NT2/D1 (cell line): ENCODE measurements around the gene OSGIN1.
A peak's percentile ranks its signal among the peaks of the same experiment; 100 is the strongest.
"Not testable (repeated sequence)": the region's sequence is repeated elsewhere in the genome, so short reads cannot be mapped to it uniquely, and the experiment has no call there.

ENCODE experiments used
- DNase-seq: peaks from one replicate; pipeline ENCODE4 v3.0.0-alpha.2; 2011; ENCODE audit warnings: low read depth, low spot score
- H3K27me3 ChIP-seq: 2 replicates; pipeline ENCODE4 v1.6.0; 2011; ENCODE audit warnings: mild to moderate bottlenecking; ENCODE audit not compliant: insufficient read length, insufficient read depth
- H3K36me3 ChIP-seq: 2 replicates; pipeline ENCODE4 v1.6.1; 2011; ENCODE audit warnings: mild to moderate bottlenecking, low read length, mixed read lengths; ENCODE audit not compliant: insufficient read depth, insufficient read length
- H3K4me1 ChIP-seq: 2 replicates; pipeline ENCODE4 v1.5.1; 2011; ENCODE audit not compliant: insufficient read depth, insufficient read length
- H3K4me3 ChIP-seq: 2 replicates; pipeline ENCODE4 v1.5.1; 2011; ENCODE audit warnings: low read depth; ENCODE audit not compliant: insufficient read length
- H3K9ac ChIP-seq: 2 replicates; pipeline ENCODE4 v1.6.0; 2011; ENCODE audit warnings: low read depth; ENCODE audit not compliant: insufficient read length
- H3K9me3 ChIP-seq: 2 replicates; pipeline ENCODE4 v1.5.1; 2011; ENCODE audit warnings: mild to moderate bottlenecking, low read length; ENCODE audit not compliant: insufficient read depth
- SUZ12 ChIP-seq: IDR thresholded peaks from 2 replicates; pipeline ENCODE4 v1.6.1; 2011; ENCODE audit not compliant: insufficient read length, insufficient read depth; ENCODE audit errors: extremely low read depth
- YY1 ChIP-seq: IDR thresholded peaks from 2 replicates; pipeline ENCODE4 v1.6.1; 2011; ENCODE audit not compliant: insufficient read length, insufficient read depth
- ZNF274 ChIP-seq: IDR thresholded peaks from 2 replicates; pipeline ENCODE4 v1.6.1; 2011; ENCODE audit warnings: mild to moderate bottlenecking, low read depth, low read length

OSGIN1 gene

DNA sequence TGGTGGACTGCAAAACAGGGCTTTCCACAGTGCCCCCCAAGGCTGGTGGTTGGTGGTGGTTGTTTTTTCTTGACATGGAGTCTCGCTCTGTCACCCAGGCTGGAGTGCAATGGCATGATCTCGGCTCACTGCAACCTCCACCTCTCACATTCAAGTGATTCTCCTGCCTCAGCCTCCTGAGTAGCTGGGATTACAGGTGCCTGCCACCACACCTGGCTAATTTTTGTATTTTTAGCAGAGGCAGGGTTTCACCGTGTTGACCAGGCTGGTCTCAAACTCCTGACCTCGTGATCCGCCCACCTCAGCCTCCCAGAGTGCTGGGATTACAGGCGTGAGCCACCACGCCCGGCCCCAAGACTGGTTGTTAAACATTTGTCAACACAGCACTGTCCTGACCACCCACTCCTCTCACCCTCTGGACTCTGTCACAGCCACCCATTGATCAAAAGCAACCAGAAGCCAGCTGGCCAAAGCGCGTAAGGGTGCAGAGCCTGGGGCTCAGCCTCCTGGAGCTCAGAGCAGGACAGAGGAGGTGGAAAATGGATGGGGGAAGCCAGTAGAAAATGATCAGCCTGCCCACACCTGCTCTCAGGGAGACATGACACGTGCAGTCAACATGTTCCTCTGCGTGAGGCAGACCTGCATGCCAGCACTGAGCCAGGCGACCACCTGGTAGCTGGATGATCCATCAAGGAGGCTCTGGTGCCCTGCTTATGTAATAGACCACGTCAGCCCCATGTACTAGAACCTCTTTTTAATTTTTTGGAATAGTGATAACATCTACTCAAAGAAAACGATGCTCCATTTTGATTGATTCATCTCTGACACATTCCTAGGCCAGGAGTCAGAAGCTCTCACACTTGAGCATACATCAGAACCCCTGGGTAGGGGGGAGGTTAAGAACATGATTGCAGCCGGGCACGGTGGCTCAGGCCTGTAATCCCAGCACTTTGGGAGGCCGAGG is 14.8 kb upstream of the OSGIN1 start:
- Histone ChIP-seq H3K9ac (no peak overlapping the region), H3K4me3 (no peak overlapping the region), H3K27me3 (no peaks in the 10 kb centered on the region), H3K9me3 (no peaks in the 10 kb centered on the region), H3K4me1 (peaks cover 12% of the 10 kb centered on the region), H3K36me3 (no peaks in the 10 kb centered on the region)
- TF ChIP-seq ZNF274, result no peak
- TF ChIP-seq SUZ12, result no peak
- TF ChIP-seq YY1, result no peak
- no peak for DNase-seq

DNA sequence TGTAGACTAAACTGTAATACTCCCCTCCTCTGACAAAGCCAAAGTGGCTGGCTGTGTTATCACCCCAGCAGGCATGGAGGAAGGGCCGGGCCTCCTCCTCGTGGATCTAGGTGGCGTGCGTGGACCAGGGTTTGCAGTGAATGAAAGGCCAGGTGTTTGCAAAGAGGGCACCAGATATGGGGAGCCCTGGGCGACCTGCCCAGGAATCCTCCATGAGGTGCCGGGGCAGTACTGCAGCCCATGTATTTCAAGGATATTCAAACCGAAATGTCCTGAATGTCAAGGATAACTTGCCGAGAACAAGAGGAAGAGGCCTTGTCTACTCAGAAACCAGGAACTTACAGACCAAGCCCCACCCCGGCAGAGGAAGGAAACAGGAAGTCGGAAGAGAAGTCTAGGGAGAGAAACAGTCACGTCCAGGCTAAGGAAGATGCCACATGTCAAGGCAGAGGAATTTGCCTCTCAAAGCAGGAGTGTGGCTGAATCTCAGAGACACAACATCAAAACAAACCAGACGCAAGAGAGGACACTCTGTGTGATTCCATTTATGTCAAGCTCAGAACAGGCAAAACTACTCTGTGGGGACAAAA is 13.7 kb upstream of the OSGIN1 start:
- Histone ChIP-seq H3K36me3 (no peaks in the 10 kb centered on the region), H3K27me3 (no peaks in the 10 kb centered on the region), H3K4me1 (peaks cover 18% of the 10 kb centered on the region), H3K9ac (no peak overlapping the region), H3K9me3 (no peaks in the 10 kb centered on the region), H3K4me3 (no peak overlapping the region)
- TF ChIP-seq ZNF274 (no peak), YY1 (no peak), SUZ12 (no peak)
- DNase-seq, result no peak

DNA sequence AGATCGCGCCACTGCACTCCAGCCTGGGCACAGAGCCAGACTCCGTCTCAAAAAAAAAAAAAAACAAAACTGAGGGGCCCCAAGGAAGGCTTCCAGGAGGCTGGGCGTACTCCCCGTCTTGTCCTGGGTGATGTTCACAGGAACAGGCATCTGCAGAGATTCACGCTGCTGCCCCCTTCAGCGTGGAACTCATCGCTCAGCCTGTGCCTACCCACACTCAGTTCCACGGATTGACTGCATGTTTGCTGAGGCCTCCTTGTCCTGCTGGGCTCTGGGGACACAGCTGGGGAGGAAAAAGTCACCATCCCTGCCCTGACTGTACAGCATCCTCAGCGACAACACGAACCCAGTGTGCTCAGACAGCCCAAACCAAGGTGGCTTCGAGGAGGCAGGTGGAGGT is 12.9 kb upstream of the OSGIN1 start:
- peaks cover 18% of the 10 kb centered on the region for H3K4me1 ChIP-seq
- H3K27me3 ChIP-seq, result no peaks in the 10 kb centered on the region
- H3K36me3 ChIP-seq, result no peaks in the 10 kb centered on the region
- no peak overlapping the region for H3K9ac ChIP-seq
- TF ChIP-seq ZNF274, result no peak
- no peak for TF ChIP-seq YY1
- TF ChIP-seq SUZ12, result no peak
- H3K9me3 ChIP-seq, result no peaks in the 10 kb centered on the region
- no peak overlapping the region for H3K4me3 ChIP-seq
- no peak for DNase-seq

DNA sequence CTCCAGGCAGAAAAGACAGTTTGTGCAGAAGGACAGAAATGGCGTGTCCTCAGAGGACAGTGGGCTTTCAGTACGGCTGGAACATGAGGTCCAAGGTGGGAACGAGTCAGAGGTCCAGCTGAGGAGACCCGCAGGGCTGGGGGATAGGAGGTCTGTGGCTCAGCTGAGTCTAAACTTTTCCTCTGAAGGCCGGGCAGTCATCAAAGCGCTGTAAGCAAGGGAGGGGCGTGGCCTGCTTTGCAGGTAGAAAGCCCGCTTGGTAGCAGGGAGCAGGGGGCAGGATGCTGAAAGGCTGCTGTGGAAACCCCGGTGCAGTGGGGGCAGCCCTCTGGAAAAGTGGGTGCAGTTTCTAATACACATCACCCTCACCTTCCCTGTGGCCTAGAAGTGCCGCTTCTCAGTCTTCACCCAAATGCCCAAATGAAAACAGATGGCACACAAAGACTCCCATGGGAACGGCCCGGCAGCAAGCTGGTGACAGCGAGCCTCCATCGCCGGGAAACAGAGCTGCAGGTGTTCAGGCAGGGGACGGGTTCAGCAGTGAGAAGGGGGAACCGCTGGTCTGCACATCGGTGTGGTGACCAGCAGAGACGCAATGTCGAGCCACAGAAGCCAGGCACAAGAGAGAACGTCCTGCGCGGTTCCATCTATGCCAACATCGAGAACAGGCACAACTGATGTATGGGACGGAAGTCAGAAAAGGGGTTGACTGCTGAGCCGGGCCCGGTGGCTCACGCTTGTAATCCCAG is 12.2 kb upstream of the OSGIN1 start:
- no peak for DNase-seq
- TF ChIP-seq SUZ12 (no peak), YY1 (no peak), ZNF274 (no peak)
- Histone ChIP-seq H3K36me3 (no peaks in the 10 kb centered on the region), H3K4me1 (peaks cover 18% of the 10 kb centered on the region), H3K27me3 (no peaks in the 10 kb centered on the region), H3K9me3 (no peaks in the 10 kb centered on the region), H3K9ac (no peak overlapping the region), H3K4me3 (no peak overlapping the region)

DNA sequence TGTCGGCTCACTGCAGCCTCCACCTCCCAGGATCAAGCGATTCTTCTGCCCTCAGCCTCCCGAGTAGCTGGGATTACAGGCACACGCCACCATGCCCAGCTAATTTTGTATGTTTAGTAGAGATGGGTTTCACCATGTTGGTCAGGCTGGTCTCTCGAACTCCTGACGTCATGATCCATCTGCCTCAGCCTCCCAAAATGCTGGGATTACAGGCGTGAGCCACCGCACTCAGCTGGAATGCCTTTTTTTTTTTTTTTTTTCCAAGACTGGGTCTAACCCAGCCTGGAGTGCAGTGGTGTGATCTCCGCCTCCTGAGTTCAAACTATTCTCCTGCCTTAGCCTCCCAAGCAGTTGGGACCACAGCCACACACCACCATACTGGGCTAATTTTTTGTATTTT is 11.5 kb upstream of the OSGIN1 start:
- not testable (repeated sequence) for H3K36me3 ChIP-seq, DNase-seq, H3K9ac ChIP-seq, H3K27me3 ChIP-seq, H3K9me3 ChIP-seq, H3K4me3 ChIP-seq
- peaks cover 18% of the 10 kb centered on the region for H3K4me1 ChIP-seq

DNA sequence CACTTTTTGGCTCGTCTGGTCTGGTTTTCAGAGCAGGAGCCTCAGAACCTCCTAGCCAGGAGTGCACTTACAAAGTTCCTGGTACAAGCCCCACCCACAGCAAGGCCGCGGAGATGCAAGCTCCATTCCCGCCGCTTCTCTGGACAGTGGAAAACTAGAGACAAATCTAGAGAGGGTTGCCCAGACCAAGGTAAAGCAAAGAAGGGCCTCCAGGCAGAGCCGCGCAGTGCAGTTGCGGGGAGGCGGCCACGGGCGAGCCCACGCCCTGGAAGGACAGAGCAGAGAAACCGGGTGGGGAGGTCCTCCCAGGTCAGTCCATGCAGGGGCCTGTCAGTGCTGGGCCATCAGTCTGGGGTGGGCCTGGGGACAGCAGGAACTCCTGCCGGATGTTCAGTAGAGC is 11.0 kb upstream of the OSGIN1 start:
- no peak for TF ChIP-seq YY1
- no peak for TF ChIP-seq SUZ12
- no peak for TF ChIP-seq ZNF274

DNA sequence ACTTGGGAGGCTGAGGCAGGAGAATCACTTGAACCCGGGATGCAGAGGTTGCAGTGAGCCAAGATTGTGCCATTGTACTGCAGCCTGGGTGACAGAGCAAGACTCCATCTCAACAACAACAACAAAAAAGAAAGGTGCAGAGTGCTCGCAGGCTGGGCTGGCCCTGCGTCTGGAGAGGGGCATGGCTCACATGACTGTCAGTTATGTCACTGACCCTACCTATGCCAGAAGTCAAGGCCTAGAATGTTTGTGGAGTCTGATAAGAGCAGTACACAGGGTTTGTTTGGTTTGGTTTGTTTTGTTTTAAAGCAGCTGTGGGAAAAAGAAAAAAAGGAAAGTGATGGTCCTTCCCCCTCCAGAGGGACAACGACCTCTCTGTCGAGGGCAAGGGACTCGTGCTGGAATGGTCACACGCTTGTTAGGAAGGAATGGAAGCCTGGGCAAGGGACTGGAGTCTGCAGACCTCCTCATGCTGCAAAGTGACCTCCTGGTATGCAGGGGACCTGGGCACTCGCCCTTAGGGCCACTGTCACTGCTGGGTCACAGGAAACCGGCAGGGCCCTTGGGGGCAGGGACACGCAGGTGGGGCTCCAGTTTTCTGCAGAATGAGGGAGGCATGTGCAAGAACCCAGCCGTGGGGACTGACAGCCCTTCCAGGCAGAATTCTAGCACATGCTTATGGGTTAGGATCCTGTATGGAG is 10.1 kb upstream of the OSGIN1 start:
- Histone ChIP-seq H3K9ac (no peak overlapping the region), H3K4me1 (peaks cover 21% of the 10 kb centered on the region), H3K9me3 (no peaks in the 10 kb centered on the region), H3K27me3 (no peaks in the 10 kb centered on the region), H3K4me3 (no peak overlapping the region), H3K36me3 (no peaks in the 10 kb centered on the region)
- TF ChIP-seq YY1 (no peak), ZNF274 (no peak), SUZ12 (no peak)
- DNase-seq, result no peak

More for the DNA sequence above, 11.0 kb upstream of the OSGIN1 start:
- H3K27me3 ChIP-seq, result no peaks in the 10 kb centered on the region
- H3K9ac ChIP-seq, result peak overlapping the region; percentile 57
- no peak for DNase-seq
- peaks cover 18% of the 10 kb centered on the region for H3K4me1 ChIP-seq
- no peaks in the 10 kb centered on the region for H3K9me3 ChIP-seq
- H3K36me3 ChIP-seq, result no peaks in the 10 kb centered on the region
- no peak overlapping the region for H3K4me3 ChIP-seq
